Germinal center (tissue), 1 donor: ENCODE results near the gene CIROP.
A peak's percentile ranks its signal among the peaks of the same experiment; 100 is the strongest.

ENCODE experiments used
- DNase-seq: peaks from one replicate; pipeline ENCODE4 v3.0.0; 2012; ENCODE audit warnings: mixed read lengths, low spot score

Gene CIROP

GRCh38 chr14:23131482-23131881 lies 26.7 kb upstream of the CIROP start:
- DNase-seq, result no peak

DNA sequence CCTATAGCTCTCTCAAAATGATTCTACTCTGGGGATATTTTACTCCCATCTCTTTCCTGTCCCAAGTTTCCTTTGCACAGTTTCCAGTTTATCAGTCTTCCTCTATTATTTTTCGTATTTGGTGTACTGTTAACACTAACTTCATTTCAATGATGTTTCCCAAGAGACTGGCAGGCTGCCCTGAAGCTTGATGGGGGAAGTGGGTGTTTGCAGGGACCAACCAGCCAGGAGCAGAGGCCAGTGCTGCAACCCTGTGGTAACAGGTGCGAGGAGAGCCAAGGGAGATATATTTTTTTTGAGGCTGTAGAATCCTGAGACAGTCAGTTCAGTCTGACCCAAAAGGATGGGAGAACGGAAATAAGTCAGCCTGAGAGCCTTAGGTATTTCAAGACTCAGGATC lies 26.1 kb upstream of the CIROP start:
- DNase-seq, result no peak

DNA sequence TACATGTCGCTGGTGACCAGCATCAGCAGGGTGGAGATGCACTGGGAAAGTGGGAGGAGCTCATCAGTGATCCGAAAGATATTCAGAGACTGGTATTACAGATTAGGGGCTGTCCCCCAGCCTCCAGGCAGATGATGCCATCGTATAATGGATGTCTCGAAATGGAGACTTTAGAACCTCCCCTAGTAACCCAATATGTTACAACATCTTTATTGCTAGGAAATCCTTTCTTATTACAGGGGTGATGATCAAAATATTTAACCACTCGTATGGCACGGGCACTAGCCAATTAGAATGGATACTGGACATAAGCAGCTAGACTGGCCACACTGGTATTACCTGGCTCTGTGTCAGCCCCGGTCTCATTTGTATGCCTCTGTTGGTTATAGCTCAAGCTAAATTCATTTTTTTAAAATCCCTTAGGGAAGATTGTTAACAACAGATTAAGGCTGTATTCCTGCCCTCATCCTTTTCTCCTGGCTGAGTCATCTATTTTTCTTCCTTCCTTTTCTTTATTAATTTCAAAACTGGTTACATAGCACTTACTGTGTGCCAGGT lies 25.0 kb upstream of the CIROP start:
- no peak for DNase-seq

DNA sequence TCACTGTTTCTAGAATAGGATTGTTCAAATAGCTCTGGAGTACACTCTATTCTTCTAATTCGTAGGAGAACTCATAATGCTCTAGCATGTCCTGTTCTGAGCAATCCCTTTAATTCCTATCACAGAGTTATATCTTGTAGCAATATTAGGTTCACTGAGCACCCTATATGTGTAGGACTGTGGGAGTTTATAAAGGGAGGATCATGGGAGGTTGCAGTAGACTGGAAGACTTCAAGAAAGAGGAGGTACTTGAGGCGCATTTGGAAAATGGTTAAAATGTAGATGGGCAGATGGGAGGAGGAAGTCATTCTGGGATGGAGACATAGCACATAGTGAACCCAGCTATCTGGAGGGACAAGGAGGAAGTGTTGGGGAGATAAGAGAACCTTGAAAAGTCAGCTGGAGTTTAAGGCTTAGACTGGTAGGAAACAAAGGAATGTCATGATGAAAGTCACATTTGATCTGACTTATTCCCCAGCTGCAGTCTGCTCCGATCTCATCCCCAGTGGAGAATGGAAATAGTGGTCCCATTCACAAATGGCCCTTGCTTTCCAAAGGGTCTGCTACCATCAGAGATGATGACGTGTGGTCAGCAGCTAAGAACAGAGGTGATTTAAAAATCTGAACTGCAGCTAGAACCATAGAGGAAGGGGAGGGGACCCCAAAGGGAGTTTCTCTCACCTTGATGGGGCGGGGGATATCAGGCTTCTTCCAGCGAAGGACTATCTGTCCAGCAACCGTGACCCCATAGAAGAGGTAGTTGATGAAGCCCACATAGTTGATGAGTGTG lies 24.4 kb upstream of the CIROP start:
- no peak for DNase-seq

DNA sequence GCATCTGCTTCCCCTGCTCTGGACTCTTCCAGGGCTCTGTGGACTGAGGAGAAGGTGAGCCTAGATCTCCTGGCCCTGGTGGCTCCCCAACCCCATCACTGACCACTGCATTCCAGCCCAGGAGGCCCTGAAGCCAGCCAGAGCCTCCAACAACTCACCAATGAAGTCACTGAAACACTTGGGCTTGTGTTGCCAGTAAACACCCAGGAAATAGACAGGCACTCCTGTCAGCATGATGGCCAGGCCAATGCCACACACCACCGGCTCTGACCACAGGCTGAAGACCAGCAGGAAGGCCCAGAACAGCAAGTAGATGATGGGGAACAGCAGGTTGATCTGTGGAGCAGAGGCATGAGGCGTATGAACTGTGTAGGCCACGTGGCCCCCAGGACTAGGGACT lies 23.1 kb upstream of the CIROP start:
- no peak for DNase-seq

GRCh38 chr14:23126548-23127278 lies 21.9 kb upstream of the CIROP start:
- no peak for DNase-seq

DNA sequence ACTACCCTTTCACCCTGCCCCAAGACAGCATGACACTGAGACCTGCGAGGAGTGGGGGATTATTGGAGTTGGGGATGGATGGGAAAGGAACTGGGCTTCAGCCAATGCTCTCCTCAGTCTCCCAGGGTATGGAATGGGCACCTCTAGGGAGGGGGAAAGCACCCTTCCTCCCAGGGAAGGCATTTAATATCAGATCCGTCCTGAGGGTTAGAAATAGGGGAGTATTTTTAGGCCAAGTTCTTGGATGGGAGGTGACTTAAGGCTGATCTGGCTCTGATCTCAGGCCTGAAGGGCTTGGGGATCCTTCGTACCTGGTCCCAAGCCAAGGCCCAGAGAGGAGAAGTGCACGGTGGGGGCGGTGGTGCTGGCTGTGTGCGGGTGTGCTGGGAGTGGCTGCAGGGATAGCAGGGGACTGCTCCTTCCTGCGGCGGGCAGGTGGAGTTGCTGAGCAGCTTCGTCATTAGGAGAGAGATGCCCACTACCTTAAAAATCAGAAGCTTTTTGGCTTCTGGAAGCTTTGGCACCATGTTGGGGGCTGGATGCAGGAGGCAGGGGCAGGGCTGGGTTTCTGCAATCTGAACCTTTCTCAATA lies 21.2 kb upstream of the CIROP start:
- DNase-seq, result no peak

- DNase-seq, result no peak
Observed at GRCh38 chr14:23125011-23125410, 20.2 kb upstream of the CIROP start.

GRCh38 chr14:23124337-23124954 lies 19.7 kb upstream of the CIROP start:
- no peak for DNase-seq

- no peak for DNase-seq
Observed at GRCh38 chr14:23123419-23123818, 18.6 kb upstream of the CIROP start.

GRCh38 chr14:23122086-23122485 lies 17.3 kb upstream of the CIROP start:
- DNase-seq, result no peak

- peak; percentile 69 for DNase-seq
Observed at GRCh38 chr14:23121361-23121771, 16.6 kb upstream of the CIROP start.

GRCh38 chr14:23120541-23121251 lies 15.9 kb upstream of the CIROP start:
- peak; percentile 89 for DNase-seq

GRCh38 chr14:23119363-23120327 lies 14.9 kb upstream of the CIROP start:
- peak; percentile 72 for DNase-seq

- DNase-seq, result no peak
Observed at GRCh38 chr14:23118506-23119362, 13.9 kb upstream of the CIROP start, which contains the start of gene CEBPE. Gene CEBPE, minus strand, starts transcription at chr14:23119255. Its CDS starts 164 bp downstream, at chr14:23119091.

DNA sequence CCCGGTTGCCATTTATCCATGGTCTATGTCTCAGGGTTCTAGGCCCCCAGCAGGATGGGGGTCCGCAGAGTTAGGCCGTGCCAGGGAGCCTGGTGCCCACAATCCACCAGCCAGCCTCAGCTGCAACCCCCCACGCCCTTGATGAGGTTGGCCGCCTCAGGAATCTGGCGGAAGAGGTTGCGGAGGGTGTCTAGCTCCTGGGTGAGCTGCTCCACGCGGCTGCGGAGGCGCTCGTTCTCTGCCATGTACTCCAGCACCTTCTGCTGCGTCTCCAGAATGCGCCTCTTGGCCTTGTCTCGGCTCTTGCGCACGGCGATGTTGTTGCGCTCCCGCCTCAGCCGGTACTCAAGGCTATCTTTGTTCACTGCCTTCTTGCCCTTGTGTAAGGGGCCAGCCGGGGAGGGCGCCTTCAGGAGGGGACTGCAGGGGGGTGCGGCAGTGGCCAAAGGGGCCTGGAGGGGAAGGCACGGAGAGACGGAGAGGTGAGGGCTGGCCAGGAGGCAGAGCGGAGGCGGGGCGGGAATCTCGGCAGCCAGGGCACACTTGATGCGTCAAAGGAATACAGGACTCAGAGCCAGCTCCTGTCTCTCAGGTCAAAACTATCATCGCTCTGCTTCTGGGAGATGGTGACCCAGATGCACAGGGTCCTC lies 12.7 kb upstream of the CIROP start:
- DNase-seq, result no peak

GRCh38 chr14:23115918-23116317 lies 11.1 kb upstream of the CIROP start:
- DNase-seq, result no peak

DNA sequence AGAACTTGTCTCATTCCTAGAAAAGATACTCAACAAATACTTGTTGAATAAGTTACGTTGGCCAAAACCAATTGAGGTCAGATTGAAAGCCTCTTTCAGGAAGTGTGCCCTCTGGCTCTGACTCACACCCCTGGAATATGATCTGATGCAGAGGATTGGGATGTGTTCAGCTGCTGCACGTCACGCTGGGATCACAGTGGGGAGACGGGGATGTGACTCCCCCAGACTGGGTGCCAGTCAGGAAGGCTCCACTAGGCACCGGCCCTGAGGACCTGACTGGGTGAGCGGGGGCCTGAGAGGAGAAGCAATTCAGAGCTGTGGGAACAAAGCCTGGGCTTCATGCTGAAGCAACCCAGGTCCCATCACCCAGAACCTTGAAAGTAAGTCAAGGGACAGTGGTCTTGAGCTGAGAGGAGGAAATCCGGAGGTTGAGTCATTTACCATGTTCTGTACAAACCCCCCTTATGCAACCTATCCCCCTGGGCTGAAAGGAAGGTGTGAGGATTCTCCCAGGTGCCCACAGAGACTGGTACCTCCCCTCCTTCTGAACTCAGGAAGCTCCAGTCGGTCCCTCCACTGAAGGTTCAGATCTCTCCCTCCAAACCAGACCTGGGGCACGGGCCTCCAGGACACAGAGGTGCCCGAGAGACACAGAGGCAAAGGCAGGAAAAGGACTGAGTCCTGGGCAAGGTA lies 10.4 kb upstream of the CIROP start:
- no peak for DNase-seq
